PC-3 (cell line): ENCODE data around the gene POLRMT. TPM values are rescaled to one million over a fixed set of nuclear protein-coding genes. Genes with fewer than 3 reads are reported as not detected.

ENCODE experiments used
- ATAC-seq: fragments of 200-7000 bp; cut with Tn5 transposase; 2 replicates; pipeline ENCODE4 v1.9.1; 2020; ENCODE audit warnings: mild to moderate bottlenecking, moderate library complexity
- BruUV-seq: library from RNA; stranded (reverse); fragments of 400-500 nt; replicated peaks from 2 replicates; lab custom pipeline; 2021; lab: Mats Ljungman, UMichigan
- CTCF ChIA-PET: fragments of 300-600 bp; sonication (Branson Sonifier 250); formaldehyde crosslinking; loops from one replicate; lab custom pipeline; 2022; ENCODE audit warnings: antibody characterized with exemption; lab: Charles Lee
- POLR2A ChIA-PET: fragments of 300-600 bp; sonication (Branson Sonifier 250); formaldehyde crosslinking; loops from one replicate; lab custom pipeline; 2022; ENCODE audit warnings: antibody characterized with exemption; ENCODE audit not compliant: unreplicated experiment; lab: Charles Lee
- DNase-seq: peaks from one replicate; pipeline ENCODE4 v3.0.0-alpha.2; 2015
- H2AFZ ChIP-seq: fragments of 300-600 bp; sonication (generic); 2 replicates; pipeline ENCODE4 v1.6.0; 2016; ENCODE audit warnings: antibody characterized with exemption, low read length
- H3F3A ChIP-seq: fragments of 300-600 bp; sonication (generic); one replicate; pipeline ENCODE4 v1.6.0; 2017; ENCODE audit warnings: antibody characterized with exemption, low read length, control low read depth, mild to moderate bottlenecking; ENCODE audit not compliant: unreplicated experiment
- H3K27ac ChIP-seq: fragments of 300-600 bp; sonication (generic); 2 replicates; pipeline ENCODE4 v1.5.1; 2016; ENCODE audit warnings: mild to moderate bottlenecking, low read length
- H3K27me3 ChIP-seq: fragments of 300-600 bp; sonication (generic); 2 replicates; pipeline ENCODE4 v1.6.1; 2016; ENCODE audit warnings: low read length, mixed read lengths
- H3K36me3 ChIP-seq: fragments of 300-600 bp; sonication (generic); 2 replicates; pipeline ENCODE4 v1.6.1; 2016; ENCODE audit warnings: low read depth, mixed run types, low read length, mixed read lengths
- H3K4me1 ChIP-seq: fragments of 300-600 bp; sonication (generic); 2 replicates; pipeline ENCODE4 v1.5.1; 2016; ENCODE audit warnings: low read length; ENCODE audit not compliant: insufficient read depth
- H3K4me2 ChIP-seq: fragments of 300-600 bp; sonication (generic); 2 replicates; pipeline ENCODE4 v1.6.0; 2016; ENCODE audit warnings: low read length
- H3K4me3 ChIP-seq: fragments of 300-600 bp; sonication (generic); 2 replicates; pipeline ENCODE4 v1.5.1; 2016; ENCODE audit warnings: mild to moderate bottlenecking, low read length, mixed read lengths
- H3K79me2 ChIP-seq: fragments of 300-600 bp; sonication (generic); 2 replicates; pipeline ENCODE4 v1.6.1; 2017; ENCODE audit warnings: low read length, mixed read lengths
- H3K9ac ChIP-seq: fragments of 300-600 bp; sonication (generic); 2 replicates; pipeline ENCODE4 v1.6.0; 2016; ENCODE audit warnings: mild to moderate bottlenecking, low read length
- H3K9me2 ChIP-seq: fragments of 300-600 bp; sonication (generic); replicated peaks from 2 replicates; pipeline ENCODE4 v1.6.1; 2016; ENCODE audit warnings: mixed run types, low read length, mixed read lengths
- H3K9me3 ChIP-seq: fragments of 300-600 bp; sonication (generic); 2 replicates; pipeline ENCODE4 v1.6.1; 2016; ENCODE audit warnings: low read length, mixed read lengths
- H4K20me1 ChIP-seq: fragments of 300-600 bp; sonication (generic); 2 replicates; pipeline ENCODE4 v1.6.1; 2016; ENCODE audit warnings: low read length, mixed read lengths
- CTCF ChIP-seq: fragments of 300-600 bp; sonication (generic); conservative IDR thresholded peaks from 2 replicates; pipeline ENCODE4 v1.5.1; 2017; ENCODE audit warnings: antibody characterized with exemption, low read depth, mild to moderate bottlenecking, low read length
- EZH2 ChIP-seq: fragments of 300-600 bp; sonication (generic); IDR thresholded peaks from one replicate; pipeline ENCODE4 v1.6.1; 2017; ENCODE audit warnings: antibody characterized with exemption, mild to moderate bottlenecking, low read length; ENCODE audit not compliant: unreplicated experiment
- EZH2phosphoT487 ChIP-seq: fragments of 300-600 bp; sonication (generic); IDR thresholded peaks from 2 replicates; pipeline ENCODE4 v1.6.1; 2018; ENCODE audit warnings: mild to moderate bottlenecking, antibody characterized with exemption, low read length, borderline replicate concordance
- intact Hi-C: fragments of 100-400 bp; cut with micrococcal nuclease; formaldehyde crosslinking; loops from 2 replicates; pipeline ENCODE4 v1.9.0; 2023
- total RNA-seq: library from RNA; depleted of rRNA; stranded (reverse); fragments of >200 nt; gene quantifications from 2 replicates; pipeline ENCODE4 v1.2.3, GENCODE V29; 2014; rRNA removed

Gene POLRMT
- total RNA-seq, 1 experiment from 2014 or later: 60.5 TPM

GRCh38 chr19:570251-570686, 63.1 kb downstream of the POLRMT start:
- Histone ChIP-seq H3K4me1 (peaks cover 5% of the 10 kb centered on the region; the same call in 1 of the 2 replicates), H3K27ac (no peak overlapping the region), H3F3A (no peaks in the 10 kb centered on the region), H3K9ac (no peak overlapping the region), H4K20me1 (peaks cover 21% of the 10 kb centered on the region), H3K27me3 (no peaks in the 10 kb centered on the region), H3K79me2 (peaks cover 29% of the 10 kb centered on the region), H3K9me2 (no peaks in the 10 kb centered on the region), H3K36me3 (no peaks in the 10 kb centered on the region), H3K4me3 (no peak overlapping the region), H3K4me2 (no peak overlapping the region), H2AFZ (no peak overlapping the region), H3K9me3 (no peaks in the 10 kb centered on the region)
- DNase-seq (no peak), ATAC-seq (no peak)
- no TSS peak for BruUV-seq
- ChIA-PET POLR2A (no interaction called here), CTCF (no interaction called here)
- no peak for TF ChIP-seq EZH2phosphoT487
- TF ChIP-seq EZH2: no peak
- TF ChIP-seq CTCF: no peak
- intact Hi-C loops: loop anchor here (10.0 kb wide), 1 partner anchor 65 kb away; the partner anchor contains the start of genes FGF22 and POLRMT

- Histone ChIP-seq H3K4me3 (no peak overlapping the region), H3K79me2 (peaks cover under 1% of the 10 kb centered on the region), H3K9ac (no peak overlapping the region), H4K20me1 (no peaks in the 10 kb centered on the region), H3F3A (no peaks in the 10 kb centered on the region), H3K36me3 (no peaks in the 10 kb centered on the region), H3K27me3 (no peaks in the 10 kb centered on the region), H3K9me3 (no peaks in the 10 kb centered on the region), H3K4me1 (no peaks in the 10 kb centered on the region), H2AFZ (no peak overlapping the region), H3K4me2 (no peak overlapping the region), H3K27ac (no peak overlapping the region), H3K9me2 (no peaks in the 10 kb centered on the region)
- no TSS peak for BruUV-seq
- ChIA-PET POLR2A (no interaction called here), CTCF (no interaction called here)
- TF ChIP-seq CTCF (no peak), EZH2phosphoT487 (no peak), EZH2 (no peak)
- intact Hi-C loops: no loop called here
- ATAC-seq (no peak), DNase-seq (no peak)
These were observed 65.9 kb downstream of the POLRMT start for GRCh38 chr19:567296-567900.

Other genes starting within 250 kb of the POLRMT start
- gene C2CD4C, start 224.4 kb downstream of the POLRMT start, total RNA-seq: 0.29 TPM in 2 replicates
- gene SHC2, start 172.5 kb downstream of the POLRMT start, total RNA-seq: 0.18 TPM in 1 of 2 replicates, not detected in the other
- gene MADCAM1, start 137.1 kb downstream of the POLRMT start, total RNA-seq: 0.11 and 0.17 TPM in 2 replicates
- 28.5 and 44.0 TPM in 2 replicates for gene TPGS1, start 126.0 kb downstream of the POLRMT start, total RNA-seq
- gene CDC34, start 101.8 kb downstream of the POLRMT start, total RNA-seq: 119 and 152 TPM in 2 replicates
- gene GZMM, start 89.5 kb downstream of the POLRMT start, total RNA-seq: 0.35 TPM in 1 of 2 replicates, not detected in the other
- gene BSG, start 60.9 kb downstream of the POLRMT start, total RNA-seq: 458 and 514 TPM in 2 replicates
- gene HCN2, start 43.7 kb downstream of the POLRMT start, total RNA-seq: 0.04 and 0.46 TPM in 2 replicates
- gene FGF22, start 6.3 kb upstream of the POLRMT start, total RNA-seq: 0.81 and 1.3 TPM in 2 replicates
- gene RNF126, start 29.7 kb upstream of the POLRMT start, total RNA-seq: 86.4 and 89.2 TPM in 2 replicates
- gene FSTL3, start 42.9 kb upstream of the POLRMT start, total RNA-seq: 49.9 and 53.3 TPM in 2 replicates
- not detected in 2 replicates for gene PRSS57, start 61.9 kb upstream of the POLRMT start, total RNA-seq
- 10.8 and 13.0 TPM in 2 replicates for gene PALM, start 75.4 kb upstream of the POLRMT start, total RNA-seq
- gene MISP, start 117.6 kb upstream of the POLRMT start, total RNA-seq: 115 and 130 TPM in 2 replicates
- gene PTBP1, start 163.9 kb upstream of the POLRMT start, total RNA-seq: 395 and 412 TPM in 2 replicates
- gene PLPPR3, start 188.4 kb upstream of the POLRMT start, total RNA-seq: not detected in 2 replicates
- gene AZU1, start 194.3 kb upstream of the POLRMT start, total RNA-seq: not detected in 2 replicates
- 0.29 and 0.40 TPM in 2 replicates for gene PRTN3, start 207.5 kb upstream of the POLRMT start, total RNA-seq
- not detected in 2 replicates for gene ELANE, start 218.8 kb upstream of the POLRMT start, total RNA-seq
- 22.4 and 38.0 TPM in 2 replicates for gene CFD, start 226.1 kb upstream of the POLRMT start, total RNA-seq